Uterus (tissue), 4 donors: ENCODE results near the gene DCTN2. TPM values are rescaled to one million over a fixed set of nuclear protein-coding genes. Genes with fewer than 3 reads are reported as not detected.

Source experiments
- DNase-seq, 2 donors: peaks; one replicate each; pipeline ENCODE4 v3.0.0-alpha.2; 2019 to 2020
- H3K27ac ChIP-seq, 2 donors: fragments of 200-600 bp; sonication (generic); 1 replicate in 1 of 2; 2 replicates in 1 of 2; pipeline ENCODE4 v1.5.1; 2016 to 2018
- H3K27me3 ChIP-seq, 2 donors: fragments of 200-600 bp; sonication (generic); one replicate each; pipeline ENCODE4 v1.5.1; 2018 to 2019; ENCODE audit warnings: control low read depth in 1 of 2
- H3K36me3 ChIP-seq, 2 donors: fragments of 200-600 bp; sonication (generic); one replicate each; pipeline ENCODE4 v1.5.1; 2019; ENCODE audit warnings: control low read depth in 1 of 2
- H3K4me1 ChIP-seq, 2 donors: fragments of 200-600 bp; sonication (generic); one replicate each; pipeline ENCODE4 v1.5.1; 2018 to 2019; ENCODE audit warnings: control low read depth in 1 of 2
- H3K4me3 ChIP-seq, 2 donors: fragments of 200-600 bp; sonication (generic); 1 replicate in 1 of 2; 2 replicates in 1 of 2; pipeline ENCODE4 v1.5.1; 2018 to 2019; ENCODE audit warnings: mild to moderate bottlenecking in 1 of 2
- H3K9me3 ChIP-seq, 2 donors: fragments of 200-600 bp; sonication (generic); one replicate each; pipeline ENCODE4 v1.5.1; 2019; ENCODE audit warnings: control low read depth in 1 of 2
- CTCF ChIP-seq, 4 experiments: fragments of 200-600 bp in 2 of 4; fragments of 450-650 bp in 2 of 4; sonication (generic) in 2 of 4; IDR thresholded peaks; one replicate each; pipeline ENCODE4 v1.5.1; 2016 to 2019; ENCODE audit warnings: antibody characterized with exemption in 4 of 4, mild to moderate bottlenecking in 2 of 4, moderate library complexity in 1 of 4
- POLR2A ChIP-seq, 2 donors: fragments of 450-650 bp; IDR thresholded peaks; one replicate each; pipeline ENCODE4 v1.6.1; 2016; ENCODE audit warnings: antibody characterized with exemption in 2 of 2, mild to moderate bottlenecking in 1 of 2, moderate library complexity in 1 of 2
- intact Hi-C: fragments of 100-400 bp; cut with DNase I; formaldehyde crosslinking; loops from one replicate; pipeline ENCODE4 v1.15.1; 2023; ENCODE audit warnings: low total_unique reads
- total RNA-seq, 4 donors: library from RNA; depleted of rRNA in 3 of 4; stranded (reverse); fragments of >200 nt in 3 of 4; gene quantifications; one replicate each; pipeline versions ENCODE4 v1.1.0 to v1.2.4, GENCODE V29; 2014 to 2023
- donor health status: DM: yes; HTN: yes; CAD: no.

Gene DCTN2
- total RNA-seq, 4 donors from 2014 or later: 117 to 175 (median 126) TPM

GRCh38 chr12:57529831-57530230, 17.2 kb downstream of the DCTN2 start:
- Histone ChIP-seq H3K27ac (no peak overlapping the region), H3K9me3 (no peaks in the 10 kb centered on the region), H3K27me3 (no peaks in the 10 kb centered on the region), H3K36me3 (no peaks in the 10 kb centered on the region), H3K4me3 (no peak overlapping the region), H3K4me1 (peaks cover under 1 to 5% of the 10 kb centered on the region in 2 donors)
- TF ChIP-seq POLR2A (IDR thresholded peaks at IDR 0.05) (no peak), CTCF (IDR thresholded peaks at IDR 0.05) (no peak)
- intact Hi-C loops: no loop called here
- DNase-seq: no peak

- no peaks in the 10 kb centered on the region for H3K36me3 ChIP-seq
- no peak for DNase-seq
- no peak for TF ChIP-seq CTCF (IDR thresholded peaks at IDR 0.05)
- no peak for TF ChIP-seq POLR2A (IDR thresholded peaks at IDR 0.05)
- H3K9me3 ChIP-seq: no peaks in the 10 kb centered on the region
- no peak overlapping the region for H3K4me3 ChIP-seq
- H3K4me1 ChIP-seq: peaks cover 4 to 13% of the 10 kb centered on the region in 2 donors
- intact Hi-C loops: no loop called here
- no peaks in the 10 kb centered on the region for H3K27me3 ChIP-seq
- H3K27ac ChIP-seq: no peak overlapping the region
These were observed 18.0 kb downstream of the DCTN2 start for GRCh38 chr12:57528831-57529555.

- TF ChIP-seq POLR2A (IDR thresholded peaks at IDR 0.05): no peak
- TF ChIP-seq CTCF (IDR thresholded peaks at IDR 0.05): no peak
- Histone ChIP-seq H3K36me3 (no peaks in the 10 kb centered on the region), H3K27ac (no peak overlapping the region), H3K9me3 (no peaks in the 10 kb centered on the region), H3K4me1 (peaks cover 4 to 19% of the 10 kb centered on the region in 2 donors), H3K4me3 (no peak overlapping the region), H3K27me3 (no peaks in the 10 kb centered on the region)
- no peak for DNase-seq
- intact Hi-C loops: no loop called here
These were observed 18.8 kb downstream of the DCTN2 start for GRCh38 chr12:57528176-57528575.

DNA sequence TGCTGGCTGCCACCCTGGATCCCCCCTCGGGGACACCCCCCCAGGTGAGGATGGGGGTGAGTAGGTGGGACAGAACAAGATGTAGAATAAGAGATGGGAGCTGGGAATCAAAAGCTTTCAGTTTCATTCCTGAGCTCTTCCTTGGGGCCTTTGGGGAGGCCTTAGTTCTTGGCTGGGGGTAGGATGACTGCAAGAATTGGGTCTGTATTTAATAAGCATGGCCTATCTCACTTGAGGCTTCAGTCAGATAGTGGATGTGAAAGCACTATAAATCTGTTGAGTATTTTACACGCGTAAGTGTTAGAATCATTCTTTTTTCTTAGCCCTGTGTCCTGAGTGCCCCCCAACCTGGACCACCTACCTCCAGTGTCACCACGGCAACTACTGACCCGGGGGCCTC, 19.8 kb downstream of the DCTN2 start:
- no peak for DNase-seq
- no peak overlapping the region for H3K4me3 ChIP-seq
- H3K27ac ChIP-seq: no peak overlapping the region
- H3K27me3 ChIP-seq: no peaks in the 10 kb centered on the region
- no peaks in the 10 kb centered on the region for H3K36me3 ChIP-seq
- H3K4me1 ChIP-seq: peaks cover 4 to 19% of the 10 kb centered on the region in 2 donors
- TF ChIP-seq POLR2A (IDR thresholded peaks at IDR 0.05) (no peak), CTCF (IDR thresholded peaks at IDR 0.05) (no peak)
- intact Hi-C loops: no loop called here
- no peaks in the 10 kb centered on the region for H3K9me3 ChIP-seq

- H3K4me1 ChIP-seq: peaks cover 4 to 19% of the 10 kb centered on the region in 2 donors
- no peaks in the 10 kb centered on the region for H3K27me3 ChIP-seq
- no peak for DNase-seq
- no peaks in the 10 kb centered on the region for H3K9me3 ChIP-seq
- TF ChIP-seq CTCF (IDR thresholded peaks at IDR 0.05): no peak
- TF ChIP-seq POLR2A (IDR thresholded peaks at IDR 0.05): no peak
- H3K27ac ChIP-seq: no peak overlapping the region
- H3K4me3 ChIP-seq: no peak overlapping the region
- intact Hi-C loops: no loop called here
- no peaks in the 10 kb centered on the region for H3K36me3 ChIP-seq
These were observed 20.4 kb downstream of the DCTN2 start for GRCh38 chr12:57526477-57527126.
